Measurements from ENCODE around the gene COMP.

- no peak for TF ChIP-seq CHD2 (IDR thresholded peaks at IDR 0.05; ENCODE audit: low read length, partially characterized antibody)
- TF ChIP-seq CTCF (IDR thresholded peaks at IDR 0.05), result no peak
- no peak for TF ChIP-seq POLR2AphosphoS5 (IDR thresholded peaks at IDR 0.05; ENCODE audit: low read depth, low read length)
- TF ChIP-seq EZH2phosphoT487 (IDR thresholded peaks at IDR 0.05; ENCODE audit: borderline replicate concordance, low read depth), result no peak
- TF ChIP-seq REST (IDR thresholded peaks at IDR 0.05; ENCODE audit: low read depth, low read length), result no peak
- no peak for TF ChIP-seq JUND (IDR thresholded peaks at IDR 0.05)
- no peak for TF ChIP-seq USF2 (IDR thresholded peaks at IDR 0.05; ENCODE audit: borderline replicate concordance, low read depth, low read length)
- no peak for TF ChIP-seq FOXM1 (IDR thresholded peaks at IDR 0.05; ENCODE audit: low read depth)
- no peak for TF ChIP-seq GABPA (IDR thresholded peaks at IDR 0.05; ENCODE audit: low read depth)
- no peak for TF ChIP-seq RAD21 (IDR thresholded peaks at IDR 0.05; ENCODE audit: low read length)
- no peak for TF ChIP-seq TCF12 (IDR thresholded peaks at IDR 0.05)
- no peak for TF ChIP-seq SMC3 (IDR thresholded peaks at IDR 0.05; ENCODE audit: low read depth, low read length)
Observed at GRCh38 chr19:18770663-18771327, 20.3 kb downstream of the COMP start.

Data from SK-N-SH (cell line).